ENCODE measurements around the gene RAB11FIP3.

Gene RAB11FIP3

GRCh38 chr16:564690-565418 is 139.4 kb downstream of the RAB11FIP3 start:
- TF ChIP-seq CTCF (IDR thresholded peaks at IDR 0.05; ENCODE audit: low read depth, low read length, missing control alignments) = no peak
- no peak overlapping the region for H3K4me3 ChIP-seq (ENCODE audit: low read depth, low read length)
- no peak for DNase-seq (ENCODE audit: low read depth)

- no peak for DNase-seq (ENCODE audit: low read depth)
- no peak overlapping the region for H3K4me3 ChIP-seq (ENCODE audit: low read depth, low read length)
- no peak for TF ChIP-seq CTCF (IDR thresholded peaks at IDR 0.05; ENCODE audit: low read depth, low read length, missing control alignments)
Observed at GRCh38 chr16:565419-566330, 140.2 kb downstream of the RAB11FIP3 start.

- H3K4me3 ChIP-seq (ENCODE audit: low read depth, low read length) = peak within 1 kb of the TSS; percentile 28
- peak; percentile 48 for DNase-seq (ENCODE audit: low read depth)
- TF ChIP-seq CTCF (IDR thresholded peaks at IDR 0.05; ENCODE audit: low read depth, low read length, missing control alignments) = no peak
Observed at GRCh38 chr16:566475-567372, 141.3 kb downstream of the RAB11FIP3 start, which contains the start of gene NHLRC4. TSS of gene NHLRC4 (plus strand) at chr16:567005. CDS start at chr16:568048, 1,043 bp downstream.

- no peak for TF ChIP-seq CTCF (IDR thresholded peaks at IDR 0.05; ENCODE audit: low read depth, low read length, missing control alignments)
- H3K4me3 ChIP-seq (ENCODE audit: low read depth, low read length) = no peak overlapping the region
- DNase-seq (ENCODE audit: low read depth) = no peak
Observed at GRCh38 chr16:567373-568256, 142.2 kb downstream of the RAB11FIP3 start.

- H3K4me3 ChIP-seq (ENCODE audit: low read depth, low read length) = no peak overlapping the region
- TF ChIP-seq CTCF (IDR thresholded peaks at IDR 0.05; ENCODE audit: low read depth, low read length, missing control alignments) = no peak
- DNase-seq (ENCODE audit: low read depth) = no peak
Observed at GRCh38 chr16:568401-569258, 143.2 kb downstream of the RAB11FIP3 start.

Measured in GM12864 (cell line).